Measurements from ENCODE around the gene CARM1. TPM values are rescaled to one million over a fixed set of nuclear protein-coding genes. Genes with fewer than 3 reads are reported as not detected.

CARM1 gene
- total RNA-seq, 3 donors from 2014 or later, result 49.1 to 54.3 (median 49.7) TPM

DNA sequence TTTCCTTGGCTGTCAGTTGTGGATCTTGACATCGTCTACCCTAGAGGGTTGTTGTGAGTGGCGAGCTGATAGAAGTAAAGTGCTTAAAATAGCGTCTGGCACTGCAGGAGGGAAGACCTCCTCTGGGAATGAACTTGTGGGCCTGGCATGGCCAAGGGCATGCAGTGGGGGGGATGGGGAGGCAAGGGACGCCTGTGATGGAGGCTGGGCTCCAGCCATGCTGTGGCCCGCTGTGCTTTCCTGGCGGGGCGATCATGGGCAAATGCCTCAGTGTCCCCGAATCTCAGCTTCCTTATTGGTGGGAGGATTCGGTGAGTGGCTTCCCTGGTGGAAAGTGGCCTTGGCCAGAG, 10.7 kb downstream of the CARM1 start:
- DNase-seq, result no peak
- no peak for TF ChIP-seq CTCF (IDR thresholded peaks at IDR 0.05)
- ATAC-seq, result no peak
- peaks cover 11% of the 10 kb centered on the region for H3K4me1 ChIP-seq (ENCODE audit: low read depth)
- no peak overlapping the region for H3K4me3 ChIP-seq
- intact Hi-C loops (cut with DNase I, micrococcal nuclease), result no loop called here
- no peaks in the 10 kb centered on the region for H3K9me3 ChIP-seq
- no peaks in the 10 kb centered on the region for H3K36me3 ChIP-seq (ENCODE audit: low read depth)

GRCh38 chr19:10884274-10884673, 12.9 kb downstream of the CARM1 start:
- intact Hi-C loops (cut with DNase I, micrococcal nuclease), result no loop called here
- ATAC-seq, result no peak
- no peak for DNase-seq
- Histone ChIP-seq H3K4me3 (no peak overlapping the region), H3K9me3 (no peaks in the 10 kb centered on the region), H3K4me1 (ENCODE audit: low read depth) (peaks cover 2% of the 10 kb centered on the region), H3K36me3 (ENCODE audit: low read depth) (no peaks in the 10 kb centered on the region)
- no peak for TF ChIP-seq CTCF (IDR thresholded peaks at IDR 0.05)

- Histone ChIP-seq H3K36me3 (ENCODE audit: low read depth) (no peaks in the 10 kb centered on the region), H3K4me1 (ENCODE audit: low read depth) (peaks cover 2% of the 10 kb centered on the region), H3K4me3 (no peak overlapping the region), H3K9me3 (no peaks in the 10 kb centered on the region)
- intact Hi-C loops (cut with DNase I, micrococcal nuclease), result no loop called here
- DNase-seq (no peak), ATAC-seq (no peak)
- no peak for TF ChIP-seq CTCF (IDR thresholded peaks at IDR 0.05)
Observed at GRCh38 chr19:10885201-10886169, 14.1 kb downstream of the CARM1 start.

DNA sequence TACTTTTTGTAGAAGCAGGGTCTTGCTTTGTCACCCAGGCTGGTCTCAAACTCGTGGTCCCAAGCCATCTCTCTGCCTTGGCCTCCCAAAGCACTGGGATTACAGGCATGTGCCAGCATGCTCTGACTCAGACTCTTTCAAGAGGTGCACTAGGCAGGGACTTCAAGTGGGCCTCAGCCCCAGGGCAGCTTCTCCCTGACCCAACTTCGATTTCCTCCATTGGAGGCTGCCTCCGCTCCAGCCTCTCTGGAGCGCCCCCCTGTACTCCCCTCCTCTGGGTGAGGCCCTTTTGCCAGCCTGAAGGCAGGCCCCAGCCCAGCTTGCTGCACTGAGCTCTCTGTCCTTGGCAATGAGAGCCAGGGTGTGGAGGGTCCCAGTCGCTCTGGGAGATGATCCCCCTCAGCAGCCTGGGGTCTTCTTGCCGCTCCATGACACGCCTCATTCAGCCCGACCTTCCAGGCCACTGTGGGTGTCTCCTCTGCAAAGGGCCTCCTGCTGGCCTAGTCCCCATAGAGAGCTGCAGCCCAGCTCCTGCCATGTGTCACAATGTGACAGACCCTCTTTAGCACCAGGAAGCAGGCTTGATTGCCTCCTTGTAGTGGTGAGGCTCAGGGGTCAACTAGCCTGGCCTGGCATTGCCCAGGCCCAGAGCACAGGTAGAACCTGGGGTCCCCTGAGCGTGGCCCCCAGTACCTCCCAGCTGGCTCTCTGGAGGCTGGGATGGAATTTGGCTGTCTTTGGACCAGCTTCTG, 16.4 kb downstream of the CARM1 start:
- H3K9me3 ChIP-seq, result no peaks in the 10 kb centered on the region
- peaks cover 19% of the 10 kb centered on the region for H3K4me1 ChIP-seq (ENCODE audit: low read depth)
- no peak for TF ChIP-seq CTCF (IDR thresholded peaks at IDR 0.05)
- ATAC-seq, result no peak
- no peaks in the 10 kb centered on the region for H3K36me3 ChIP-seq (ENCODE audit: low read depth)
- no peak for DNase-seq
- intact Hi-C loops (cut with DNase I, micrococcal nuclease), result no loop called here
- H3K4me3 ChIP-seq, result no peak overlapping the region

DNA sequence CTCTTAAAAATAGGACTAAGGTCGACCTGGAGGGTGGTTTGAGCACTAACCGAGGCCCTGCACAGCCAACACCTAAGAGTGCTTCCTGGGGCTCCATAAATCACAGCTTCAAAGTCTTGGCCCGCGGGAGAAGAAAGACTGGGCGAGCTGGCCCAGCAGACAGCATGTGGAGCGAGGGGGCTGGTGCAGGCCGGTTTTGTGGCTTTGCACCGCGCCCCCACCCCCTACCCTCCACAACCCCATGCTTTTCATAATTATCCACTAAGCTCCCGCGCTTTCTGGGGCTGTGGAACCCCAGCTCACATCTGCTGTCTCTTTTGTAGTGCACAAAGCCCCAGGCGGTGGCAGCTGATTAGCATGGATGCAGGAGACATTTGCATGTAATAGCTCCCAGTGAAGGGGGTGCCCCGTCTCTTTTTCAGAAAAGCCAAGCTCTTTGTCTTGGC, 17.1 kb downstream of the CARM1 start:
- DNase-seq (no peak), ATAC-seq (peak; percentile 5)
- H3K4me3 ChIP-seq, result no peak overlapping the region
- TF ChIP-seq CTCF (IDR thresholded peaks at IDR 0.05), result no peak
- intact Hi-C loops (cut with DNase I, micrococcal nuclease), result no loop called here
- no peaks in the 10 kb centered on the region for H3K36me3 ChIP-seq (ENCODE audit: low read depth)
- H3K9me3 ChIP-seq, result no peaks in the 10 kb centered on the region
- H3K4me1 ChIP-seq (ENCODE audit: low read depth), result peaks cover 20% of the 10 kb centered on the region

Measured in mucosa of descending colon (tissue), 3 donors.